ENCODE measurements around the gene METTL4. TPM values are rescaled to one million over a fixed set of nuclear protein-coding genes. Genes with fewer than 3 reads are reported as not detected.

The METTL4 gene
- total RNA-seq, 1 experiment from 2014 or later = 15.5 TPM

GRCh38 chr18:2606335-2606734, 35.0 kb upstream of the METTL4 start:
- RAD21 ChIA-PET (ENCODE audit: low non-redundant PET in 1 of 2, low total read pairs in 2 of 2, uncharacterized antibody in 2 of 2, unreplicated experiment in 2 of 2) = no interaction called here
- ATAC-seq (no peak), DNase-seq (ENCODE audit: low read depth, low spot score) (no peak)
- no peak overlapping the region for H3K4me3 ChIP-seq (replicated peaks in 1 of 2; ENCODE audit: low read depth in 1 of 2, low read length in 2 of 2)
- peaks cover 31 to 36% of the 10 kb centered on the region in 2 experiments for H3K36me3 ChIP-seq (ENCODE audit: control insufficient read depth in 1 of 2, insufficient read depth in 2 of 2, low read length in 2 of 2)
- no peaks in the 10 kb centered on the region; the same call in 1 of the 2 replicates for H3K79me2 ChIP-seq (ENCODE audit: insufficient read depth, low read length)
- H4K20me1 ChIP-seq (ENCODE audit: insufficient read depth) = no peaks in the 10 kb centered on the region
- H2AFZ ChIP-seq (ENCODE audit: low read depth, low read length, poor library complexity, severe bottlenecking) = no peak overlapping the region
- no peak overlapping the region for H3K27ac ChIP-seq (ENCODE audit: low read depth, low read length)
- H3K27me3 ChIP-seq (ENCODE audit: insufficient read depth, low read length) = no peaks in the 10 kb centered on the region
- POLR2A ChIA-PET = interaction anchor here (1.7 kb wide), 1 partner anchor 49 kb away, joined by 4 read pairs; the partner anchor contains the start of gene SMCHD1
- no peaks in the 10 kb centered on the region for H3K9me2 ChIP-seq (ENCODE audit: insufficient read depth)
- TF ChIP-seq MAX (IDR thresholded peaks at IDR 0.05) (no peak), ELF1 (IDR thresholded peaks at IDR 0.05; ENCODE audit: borderline replicate concordance, low read depth) (no peak), TCF7L2 (IDR thresholded peaks at IDR 0.05; ENCODE audit: borderline replicate concordance, extremely low read depth, insufficient read depth, insufficient read length) (no peak), ZFX (IDR thresholded peaks at IDR 0.05) (no peak), ZBTB33 (IDR thresholded peaks at IDR 0.05; ENCODE audit: extremely low read depth, insufficient replicate concordance, low read length) (no peak), YY1 (IDR thresholded peaks at IDR 0.05; ENCODE audit: extremely low read depth, insufficient replicate concordance, low read depth, low read length) (no peak)
- H3K4me1 ChIP-seq (ENCODE audit: control insufficient read depth in 1 of 2, insufficient read depth in 2 of 2, low read length in 2 of 2) = no peaks in the 10 kb centered on the region
- no peaks in the 10 kb centered on the region for H3K9me3 ChIP-seq (ENCODE audit: control insufficient read depth in 1 of 2, insufficient read depth in 1 of 2, low read depth in 1 of 2, low read length in 2 of 2)
- intact Hi-C loops (cut with micrococcal nuclease) = no loop called here
- BruUV-seq (replicated peaks) = no TSS peak
- no peak overlapping the region for H3K4me2 ChIP-seq (ENCODE audit: low read length)
- H3K9ac ChIP-seq (ENCODE audit: low read length) = no peak overlapping the region
- CTCF ChIA-PET = no interaction called here

- RAD21 ChIA-PET (ENCODE audit: low non-redundant PET in 1 of 2, low total read pairs in 2 of 2, uncharacterized antibody in 2 of 2, unreplicated experiment in 2 of 2) = no interaction called here
- no TSS peak for BruUV-seq (replicated peaks)
- Histone ChIP-seq H3K4me3 (replicated peaks in 1 of 2; ENCODE audit: low read depth in 1 of 2, low read length in 2 of 2) (no peak overlapping the region), H3K27me3 (ENCODE audit: insufficient read depth, low read length) (no peaks in the 10 kb centered on the region), H3K79me2 (ENCODE audit: insufficient read depth, low read length) (no peaks in the 10 kb centered on the region; the same call in 1 of the 2 replicates), H4K20me1 (ENCODE audit: insufficient read depth) (no peaks in the 10 kb centered on the region), H3K36me3 (ENCODE audit: control insufficient read depth in 1 of 2, insufficient read depth in 2 of 2, low read length in 2 of 2) (peaks cover 38 to 41% of the 10 kb centered on the region in 2 experiments), H3K9me2 (ENCODE audit: insufficient read depth) (no peaks in the 10 kb centered on the region), H2AFZ (ENCODE audit: low read depth, low read length, poor library complexity, severe bottlenecking) (no peak overlapping the region), H3K9me3 (ENCODE audit: control insufficient read depth in 1 of 2, insufficient read depth in 1 of 2, low read depth in 1 of 2, low read length in 2 of 2) (no peaks in the 10 kb centered on the region), H3K4me2 (ENCODE audit: low read length) (no peak overlapping the region), H3K27ac (ENCODE audit: low read depth, low read length) (no peak overlapping the region), H3K9ac (ENCODE audit: low read length) (no peak overlapping the region), H3K4me1 (ENCODE audit: control insufficient read depth in 1 of 2, insufficient read depth in 2 of 2, low read length in 2 of 2) (no peaks in the 10 kb centered on the region)
- intact Hi-C loops (cut with micrococcal nuclease) = no loop called here
- CTCF ChIA-PET = no interaction called here
- DNase-seq (ENCODE audit: low read depth, low spot score) (no peak), ATAC-seq (no peak)
- POLR2A ChIA-PET = no interaction called here
- TF ChIP-seq ATF3 (IDR thresholded peaks at IDR 0.05) (no peak), CTCF (IDR thresholded peaks at IDR 0.05 in 2 of 3, conservative IDR thresholded peaks at IDR 0.05 in 1 of 3; ENCODE audit: borderline replicate concordance in 1 of 3, insufficient read depth in 1 of 3, low read depth in 2 of 3, low read length in 2 of 3) (no peak), JUND (IDR thresholded peaks at IDR 0.05) (no peak), RAD21 (IDR thresholded peaks at IDR 0.05; ENCODE audit: low read depth) (no peak), CBX3 (IDR thresholded peaks at IDR 0.05; ENCODE audit: low read depth) (no peak), ELF1 (IDR thresholded peaks at IDR 0.05; ENCODE audit: borderline replicate concordance, low read depth) (no peak), YY1 (IDR thresholded peaks at IDR 0.05; ENCODE audit: extremely low read depth, insufficient replicate concordance, low read depth, low read length) (no peak), SRF (IDR thresholded peaks at IDR 0.05; ENCODE audit: low read depth) (no peak), POLR2AphosphoS5 (IDR thresholded peaks at IDR 0.05; ENCODE audit: low read depth, low read length) (no peak), FOSL1 (IDR thresholded peaks at IDR 0.05; ENCODE audit: low read depth) (no peak), MAX (IDR thresholded peaks at IDR 0.05) (no peak)
These were observed 31.5 kb upstream of the METTL4 start for GRCh38 chr18:2602844-2603243.
